GM12878 (cell line): ENCODE results near the gene MAPKAP1. TPM values are rescaled to one million over a fixed set of nuclear protein-coding genes. Genes with fewer than 3 reads are reported as not detected.

Experiments
- ATAC-seq: fragments of 200-7000 bp; cut with Tn5 transposase; 3 replicates; pipeline ENCODE4 v1.9.1; 2020; ENCODE audit warnings: mild to moderate bottlenecking, moderate library complexity
- BruUV-seq: library from RNA; stranded (reverse); fragments of 400-500 nt; replicated peaks from 2 replicates; lab custom pipeline; 2021; lab: Mats Ljungman, UMichigan
- CTCF ChIA-PET: fragments of 300-600 bp; sonication (Branson Sonifier 250); formaldehyde crosslinking; extraction: SDS; loops from one replicate; lab custom pipeline; 2021; ENCODE audit warnings: inconsistent platforms; lab: Yijun Ruan, JAX
- POLR2A ChIA-PET: fragments of 350-600 bp; formaldehyde crosslinking; extraction: SDS; loops from one replicate; lab custom pipeline; 2021; ENCODE audit warnings: inconsistent platforms; lab: Charles Lee
- RAD21 ChIA-PET: fragments of 300-600 bp; sonication (Branson Sonifier 250); formaldehyde crosslinking; loops from one replicate; lab custom pipeline; 2023; ENCODE audit warnings: antibody characterized with exemption; ENCODE audit not compliant: unreplicated experiment; lab: Charles Lee
- SMC1A ChIA-PET: fragments of 300-600 bp; sonication (Branson Sonifier 250); formaldehyde crosslinking; loops from one replicate; lab custom pipeline; 2023; ENCODE audit not compliant: unreplicated experiment, uncharacterized antibody; lab: Charles Lee
- DNase-seq: peaks from one replicate; pipeline ENCODE4 v3.0.0-alpha.2; 2011; ENCODE audit warnings: low read depth, low spot score
- FAIRE-seq: peaks from 3 replicates; lab custom pipeline; 2011; peaks lifted over from hg19 to GRCh38; lab: Jason Lieb, UNC
- H2AFZ ChIP-seq: 2 replicates; pipeline ENCODE4 v1.6.0; 2011; ENCODE audit warnings: low read depth, low read length, control low read depth; ENCODE audit not compliant: control insufficient read depth
- H3K27ac ChIP-seq: 2 replicates; pipeline ENCODE4 v1.5.1; 2011; ENCODE audit warnings: control low read depth; ENCODE audit not compliant: control insufficient read depth, insufficient read depth
- H3K27me3 ChIP-seq, 2 experiments: replicated peaks in 1 of 2; 2 replicates each; pipeline versions ENCODE4 v1.6.0 to v1.6.1; 2011; ENCODE audit warnings: low read length in 1 of 2; ENCODE audit not compliant: control insufficient read depth in 2 of 2, insufficient read depth in 2 of 2
- H3K36me3 ChIP-seq, 2 experiments: 2 replicates each; pipeline ENCODE4 v1.5.1; 2011; ENCODE audit warnings: low read length in 1 of 2; ENCODE audit not compliant: control insufficient read depth in 2 of 2, insufficient read depth in 2 of 2
- H3K4me1 ChIP-seq: 2 replicates; pipeline ENCODE4 v1.6.1; 2011; ENCODE audit warnings: mild to moderate bottlenecking, low read length, moderate library complexity, mixed read lengths; ENCODE audit not compliant: control insufficient read depth, insufficient read depth
- H3K4me2 ChIP-seq: 2 replicates; pipeline ENCODE4 v1.6.0; 2011; ENCODE audit warnings: control low read depth; ENCODE audit not compliant: control insufficient read depth, insufficient read depth
- H3K4me3 ChIP-seq: fragments of 200-600 bp; sonication (generic); 2 replicates; pipeline ENCODE4 v1.5.1; 2016
- H3K79me2 ChIP-seq: 2 replicates; pipeline ENCODE4 v1.6.0; 2011; ENCODE audit warnings: low read length; ENCODE audit not compliant: control insufficient read depth, insufficient read depth
- H3K9ac ChIP-seq: 2 replicates; pipeline ENCODE4 v1.8.0; 2011; ENCODE audit warnings: low read length, control low read depth, mixed read lengths; ENCODE audit not compliant: control insufficient read depth, insufficient read depth
- H3K9me3 ChIP-seq: replicated peaks from 3 replicates; pipeline ENCODE4 v1.5.1; 2011; ENCODE audit warnings: mild to moderate bottlenecking, low read length; ENCODE audit not compliant: control insufficient read depth, insufficient read depth
- H4K20me1 ChIP-seq: 2 replicates; pipeline ENCODE4 v1.6.0; 2011; ENCODE audit not compliant: control insufficient read depth, insufficient read depth
- MYC ChIP-seq: IDR thresholded peaks from 2 replicates; pipeline ENCODE4 v1.6.1; 2011; ENCODE audit warnings: mild to moderate bottlenecking, low read length, moderate library complexity, inconsistent platforms; ENCODE audit not compliant: insufficient read depth, insufficient replicate concordance, insufficient read length, severe bottlenecking
- NBN ChIP-seq: fragments of 450-650 bp; IDR thresholded peaks from 2 replicates; pipeline ENCODE4 v1.6.1; 2016
- POLR2A ChIP-seq: IDR thresholded peaks from 2 replicates; pipeline ENCODE4 v1.6.1; 2011; ENCODE audit warnings: low read depth, mild to moderate bottlenecking, low read length
- SIN3A ChIP-seq: IDR thresholded peaks from 2 replicates; pipeline ENCODE4 v1.6.1; 2012; ENCODE audit warnings: low read depth, low read length, improper control_type of control experiment
- SPI1 ChIP-seq: IDR thresholded peaks from 2 replicates; pipeline ENCODE4 v1.6.1; 2011; ENCODE audit warnings: low read depth, mild to moderate bottlenecking, low read length, moderate library complexity, borderline replicate concordance; ENCODE audit not compliant: insufficient read depth
- TCF12 ChIP-seq: IDR thresholded peaks from 2 replicates; pipeline ENCODE4 v1.6.1; 2011; ENCODE audit warnings: low read depth, mild to moderate bottlenecking, low read length
- TCF7 ChIP-seq: IDR thresholded peaks from 2 replicates; pipeline ENCODE4 v1.6.1; 2014; ENCODE audit warnings: antibody characterized with exemption, borderline replicate concordance
- ZNF274 ChIP-seq: IDR thresholded peaks from one replicate; pipeline ENCODE4 v1.8.0; 2011; ENCODE audit not compliant: insufficient read length, insufficient read depth
- WGBS: methylation state at CpG from one replicate; pipeline ENCODE4 v1.1.6; 2016; ENCODE audit warnings: low lambda C conversion rate; ENCODE audit not compliant: insufficient replicate concordance, insufficient coverage; ENCODE audit errors: missing lambda C conversion rate; 5-methylcytosine and 5-hydroxymethylcytosine counted together
- in situ Hi-C: fragments of 300-500 bp; cut with MboI; formaldehyde crosslinking; loops from 9 replicates; pipeline ENCODE4 v1.14.3; 2018; ENCODE audit warnings: mixed read lengths
- intact Hi-C: fragments of 100-400 bp; cut with micrococcal nuclease; formaldehyde crosslinking; loops from one replicate; pipeline ENCODE4 v1.14.2; 2022; ENCODE audit not compliant: unreplicated experiment
- polyA plus RNA-seq, 11 experiments: library from polyadenylated mRNA; depleted of rRNA in 4 of 11; unstranded in 6 of 11; stranded (reverse) in 5 of 11; fragments of >200 nt; fragmentation: Nextera tagmentation in 4 of 11; fragmentation: Illumina TruSeq in 1 of 11; extraction: Ambion mirVana in 4 of 11; extraction: Trizol in 1 of 11; gene quantifications; 1 replicate in 1 of 11; 2 replicates in 10 of 11; pipeline versions ENCODE4 v1.2.1 to v1.2.3, GENCODE V29; 2011 to 2016; ENCODE audit warnings: inconsistent platforms in 2 of 11, missing spikeins in 2 of 11, low read depth in 1 of 11
- total RNA-seq, 4 experiments: library from RNA; depleted of rRNA in 3 of 4; stranded (reverse); fragments of >200 nt in 3 of 4; fragmentation: Illumina TruSeq in 1 of 4; extraction: Trizol in 1 of 4; gene quantifications; 2 replicates each; pipeline versions ENCODE4 v1.2.1 to v1.2.3, GENCODE V29; 2013 to 2021
- TF ChIP-seq, protein P1 (sequence below): IDR thresholded peaks from 2 replicates; pipeline ENCODE4 v1.6.1; 2011; ENCODE audit warnings: low read depth, low read length, improper control_type of control experiment, borderline replicate concordance
- TF ChIP-seq, protein P2 (sequence below): fragments of 150-350 bp; IDR thresholded peaks from 2 replicates; pipeline ENCODE4 v1.6.1; 2014; ENCODE audit warnings: mild to moderate bottlenecking, low read depth, low read length

The MAPKAP1 gene
- total and polyA plus RNA-seq, 10 of the 15 experiments (the other 5 are each of a cell fraction or from before 2014, with no cell fraction given): 5.1 to 188 (median 105) TPM

DNA sequence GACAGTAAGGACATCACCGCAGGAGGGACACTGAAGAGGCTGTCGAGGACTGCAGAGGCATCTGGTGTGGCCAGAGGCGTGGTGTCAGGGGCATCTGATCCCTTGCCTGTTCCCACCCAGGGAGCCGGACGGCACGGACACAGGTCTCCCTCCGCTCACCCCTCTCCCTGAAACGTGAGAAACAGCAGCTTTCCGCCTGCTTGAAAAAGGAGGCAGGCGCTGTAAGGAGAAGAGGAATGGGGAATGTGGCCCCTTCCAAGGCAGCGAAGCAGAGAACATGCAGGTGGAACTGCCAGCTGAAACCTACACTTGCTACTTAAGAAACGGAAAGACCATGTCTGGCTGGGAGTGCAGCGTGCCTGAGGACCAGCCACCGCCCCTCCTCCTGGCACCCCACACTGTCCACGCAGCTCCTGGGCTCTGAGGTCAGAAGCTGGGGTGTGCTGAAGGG lies 269.2 kb downstream of the MAPKAP1 start:
- no peak for DNase-seq
- WGBS: 95% methylated on average over 15 of the region's 15 CpGs
- in situ Hi-C loops: no loop called here

More for the DNA sequence above, 269.2 kb downstream of the MAPKAP1 start:
- BruUV-seq: TSS peak; percentile 53
- Histone ChIP-seq H3K4me1 (no peaks in the 10 kb centered on the region), H3K27me3 (no peaks in the 10 kb centered on the region), H3K36me3 (peaks cover 7 to 19% of the 10 kb centered on the region in 2 experiments; a peak in 3 of 4 replicates), H3K4me2 (no peak overlapping the region), H3K4me3 (no peak overlapping the region), H2AFZ (no peak overlapping the region), H3K79me2 (no peaks in the 10 kb centered on the region), H4K20me1 (no peaks in the 10 kb centered on the region), H3K9ac (no peak overlapping the region), H3K27ac (no peak overlapping the region), H3K9me3 (no peaks in the 10 kb centered on the region)
- TF ChIP-seq, protein P1, sequence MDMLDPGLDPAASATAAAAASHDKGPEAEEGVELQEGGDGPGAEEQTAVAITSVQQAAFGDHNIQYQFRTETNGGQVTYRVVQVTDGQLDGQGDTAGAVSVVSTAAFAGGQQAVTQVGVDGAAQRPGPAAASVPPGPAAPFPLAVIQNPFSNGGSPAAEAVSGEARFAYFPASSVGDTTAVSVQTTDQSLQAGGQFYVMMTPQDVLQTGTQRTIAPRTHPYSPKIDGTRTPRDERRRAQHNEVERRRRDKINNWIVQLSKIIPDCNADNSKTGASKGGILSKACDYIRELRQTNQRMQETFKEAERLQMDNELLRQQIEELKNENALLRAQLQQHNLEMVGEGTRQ: no peak
- TF ChIP-seq ZNF274 (no peak), TCF12 (no peak), SIN3A (no peak), NBN (no peak), POLR2A (no peak), TCF7 (no peak), MYC (no peak), SPI1 (no peak)
- TF ChIP-seq, protein P2, sequence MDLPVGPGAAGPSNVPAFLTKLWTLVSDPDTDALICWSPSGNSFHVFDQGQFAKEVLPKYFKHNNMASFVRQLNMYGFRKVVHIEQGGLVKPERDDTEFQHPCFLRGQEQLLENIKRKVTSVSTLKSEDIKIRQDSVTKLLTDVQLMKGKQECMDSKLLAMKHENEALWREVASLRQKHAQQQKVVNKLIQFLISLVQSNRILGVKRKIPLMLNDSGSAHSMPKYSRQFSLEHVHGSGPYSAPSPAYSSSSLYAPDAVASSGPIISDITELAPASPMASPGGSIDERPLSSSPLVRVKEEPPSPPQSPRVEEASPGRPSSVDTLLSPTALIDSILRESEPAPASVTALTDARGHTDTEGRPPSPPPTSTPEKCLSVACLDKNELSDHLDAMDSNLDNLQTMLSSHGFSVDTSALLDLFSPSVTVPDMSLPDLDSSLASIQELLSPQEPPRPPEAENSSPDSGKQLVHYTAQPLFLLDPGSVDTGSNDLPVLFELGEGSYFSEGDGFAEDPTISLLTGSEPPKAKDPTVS: no peak
- CTCF ChIA-PET: interaction anchor here (1.5 kb wide), 1 partner anchor 10 kb away, joined by 4 read pairs; no protein-coding TSS in a partner anchor
- FAIRE-seq (no peak), ATAC-seq (no peak)
- intact Hi-C loops: no loop called here
- SMC1A ChIA-PET: no interaction called here
- POLR2A ChIA-PET: no interaction called here
- RAD21 ChIA-PET: no interaction called here
